COLO829 (cell line): Measurements from ENCODE around the gene NTN5.
"Not testable (repeated sequence)": the region's sequence is repeated elsewhere in the genome, so short reads cannot be mapped to it uniquely, and the experiment has no call there.

Source experiments
- DNase-seq: peaks from one replicate; pipeline ENCODE4 v3.0.0; 2012; ENCODE audit warnings: low spot score

Gene NTN5

GRCh38 chr19:48644355-48644754 lies 28.5 kb downstream of the NTN5 start:
- no peak for DNase-seq

- DNase-seq, result no peak
Measured at GRCh38 chr19:48642862-48643261, 30.0 kb downstream of the NTN5 start.

GRCh38 chr19:48641850-48642249 lies 31.0 kb downstream of the NTN5 start:
- no peak for DNase-seq

- no peak for DNase-seq
Measured at GRCh38 chr19:48639483-48640375, 33.1 kb downstream of the NTN5 start.

- DNase-seq, result no peak
Measured at GRCh38 chr19:48638831-48639381, 33.9 kb downstream of the NTN5 start.

GRCh38 chr19:48637948-48638830 lies 34.6 kb downstream of the NTN5 start:
- peak; percentile 95 for DNase-seq

GRCh38 chr19:48637449-48637947 lies 35.3 kb downstream of the NTN5 start:
- peak; percentile 98 for DNase-seq

GRCh38 chr19:48636859-48637448 lies 35.9 kb downstream of the NTN5 start, which contains the start of gene DBP:
Gene DBP, minus strand, starts transcription at chr19:48637379. Its CDS starts 385 bp downstream, at chr19:48636994.
- DNase-seq, result no peak

- DNase-seq, result no peak
Measured at GRCh38 chr19:48635966-48636858, 36.6 kb downstream of the NTN5 start.

GRCh38 chr19:48635263-48635965 lies 37.4 kb downstream of the NTN5 start:
- DNase-seq, result peak; percentile 63

GRCh38 chr19:48634424-48635262 lies 38.2 kb downstream of the NTN5 start:
- peak; percentile 85 for DNase-seq

GRCh38 chr19:48634036-48634342 lies 38.8 kb downstream of the NTN5 start:
- no peak for DNase-seq

GRCh38 chr19:48633148-48634035 lies 39.4 kb downstream of the NTN5 start:
- no peak for DNase-seq

GRCh38 chr19:48632692-48633147 lies 40.1 kb downstream of the NTN5 start:
- DNase-seq, result no peak

- not testable (repeated sequence) for DNase-seq
Measured at GRCh38 chr19:48632286-48632685, 40.5 kb downstream of the NTN5 start.

GRCh38 chr19:48631225-48631624 lies 41.6 kb downstream of the NTN5 start:
- DNase-seq, result no peak

- DNase-seq, result no peak
Measured at GRCh38 chr19:48630296-48631063, 42.3 kb downstream of the NTN5 start.
